GM12891 (cell line): Measurements from ENCODE around the gene KCNAB1.

Source experiments
- POLR2AphosphoS5 ChIP-seq: IDR thresholded peaks from 2 replicates; pipeline ENCODE4 v1.6.1; 2011; ENCODE audit warnings: low read depth, low read length, control low read depth
- POU2F2 ChIP-seq: IDR thresholded peaks from 2 replicates; pipeline ENCODE4 v1.6.1; 2011; ENCODE audit warnings: low read depth, mild to moderate bottlenecking, control low read depth, low read length, moderate library complexity

DNA sequence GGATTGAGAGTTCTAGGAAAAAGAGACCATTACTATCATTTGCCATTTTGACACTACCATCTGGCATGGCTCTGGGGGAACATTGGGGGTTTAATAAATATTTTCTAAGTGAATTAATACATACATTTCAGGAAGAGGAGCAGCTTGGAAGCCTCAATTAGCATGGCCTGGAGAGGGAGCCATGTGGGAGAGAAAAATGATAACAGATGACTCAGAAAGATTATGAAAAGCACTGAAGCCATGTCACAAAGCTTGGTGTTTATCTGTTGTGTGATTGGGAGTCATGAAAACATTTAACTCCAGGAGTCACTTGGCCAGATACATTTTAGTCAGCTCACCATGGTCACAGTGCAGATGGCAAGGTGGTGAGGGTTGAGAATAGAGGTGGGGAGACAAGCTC lies 313.5 kb downstream of the KCNAB1 start:
- TF ChIP-seq POU2F2, result no peak
- TF ChIP-seq POLR2AphosphoS5, result no peak
